Mammary microvascular endothelial cell (primary cell): ENCODE measurements around the gene ZNF446. TPM values are rescaled to one million over a fixed set of nuclear protein-coding genes. Genes with fewer than 3 reads are reported as not detected.

Source experiments
- total RNA-seq: library from RNA; depleted of rRNA; stranded (reverse); fragments of >200 nt; gene quantifications from 2 replicates; pipeline ENCODE4 v1.2.3, GENCODE V29; 2015

ZNF446 gene
- total RNA-seq, result 5.6 and 7.7 TPM in 2 replicates

DNA sequence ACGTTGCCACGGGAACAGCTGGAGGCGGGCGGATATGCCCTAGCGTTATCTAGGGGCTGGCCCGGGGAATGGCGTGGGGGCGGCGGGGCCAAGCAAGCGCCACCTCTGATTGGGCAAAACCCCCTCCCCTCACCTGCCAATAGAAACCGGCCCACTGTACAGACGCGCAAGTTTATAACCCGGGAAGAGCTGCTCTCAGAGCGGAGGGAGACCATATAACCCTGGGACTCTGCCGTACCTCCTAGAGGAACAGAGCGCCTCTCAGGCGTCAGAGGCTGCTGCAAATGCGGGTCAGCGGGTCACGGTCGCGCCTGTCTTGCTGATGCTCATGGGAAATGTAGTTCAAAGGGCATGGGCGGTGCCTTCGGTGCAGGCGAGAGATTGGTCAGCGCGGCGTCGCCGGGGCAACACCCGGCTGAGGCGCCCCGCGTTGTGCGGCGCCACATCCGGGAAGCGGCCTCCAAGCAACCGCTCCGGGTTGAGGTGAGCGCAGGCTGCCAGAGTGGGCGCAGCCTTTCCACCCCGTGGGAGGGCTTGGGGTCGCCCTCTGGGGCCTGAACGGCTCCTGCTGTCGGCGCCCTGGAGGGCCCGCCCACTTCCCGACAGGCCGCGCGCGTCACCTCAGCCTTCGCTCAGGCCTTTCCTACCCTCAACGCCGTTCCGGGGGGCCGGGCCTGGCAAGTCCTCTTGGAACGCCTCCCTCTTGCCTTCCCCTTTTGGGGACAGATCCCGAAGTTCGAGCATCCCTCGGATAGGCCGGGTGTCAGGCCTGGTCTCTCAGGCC is at the start of gene ZNF446:
TSS of gene ZNF446 (plus strand) at position 639 of the 784 bp plus-strand sequence. CDS start 867 bp downstream, outside the sequence.

DNA sequence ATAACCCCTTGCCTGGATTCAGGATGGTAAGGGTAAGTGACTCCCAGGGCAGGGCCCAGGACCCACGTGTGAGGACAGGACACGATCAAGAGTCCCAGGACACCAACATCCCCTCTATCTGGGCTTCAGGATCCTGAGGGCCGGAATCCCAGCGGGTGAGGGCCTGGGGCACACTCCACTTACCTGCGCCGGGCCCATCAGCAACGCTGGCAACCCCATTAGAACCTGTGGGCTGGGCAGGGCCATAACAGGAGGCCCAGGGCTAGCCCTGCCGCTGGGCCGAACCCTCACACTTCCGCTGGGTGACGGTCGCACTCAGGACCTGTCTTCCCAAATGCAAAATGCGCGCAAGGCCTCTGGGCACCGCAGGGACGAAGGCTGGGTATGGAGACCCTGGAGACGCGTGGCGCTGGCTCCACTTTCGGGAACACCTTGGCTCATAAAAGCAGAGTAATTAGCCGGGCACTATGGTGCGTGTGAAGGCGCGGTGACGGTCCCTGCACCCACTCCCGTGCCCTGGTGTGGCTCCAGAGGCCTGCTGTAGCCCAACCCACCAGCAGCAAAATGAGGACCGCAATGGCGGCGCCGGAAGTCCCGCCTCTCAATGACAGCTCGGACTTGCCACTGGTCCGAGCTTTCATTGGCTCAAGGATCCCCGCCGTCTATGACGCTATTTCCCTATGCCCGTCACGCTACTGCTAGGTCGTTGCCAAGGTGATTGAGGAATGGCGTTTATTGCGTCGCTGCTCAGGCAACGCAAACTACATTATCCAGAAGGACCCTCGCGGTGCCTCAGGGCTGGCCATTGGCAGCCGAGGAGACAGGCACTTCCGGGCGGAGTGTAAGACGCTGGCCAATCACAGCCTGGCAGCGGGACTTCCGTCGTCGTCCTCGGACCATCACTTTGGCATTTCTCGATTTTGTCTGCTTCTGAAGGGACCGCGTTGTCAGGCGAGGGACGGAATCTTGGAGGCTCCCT is 36.3 kb upstream of the ZNF446 start, which contains the start of gene ZNF132:
TSS of gene ZNF132 (minus strand) at position 578 of the 979 bp plus-strand sequence. CDS start at position 246, 332 bp downstream.

GRCh38 chr19:58451358-58452101 is 24.6 kb upstream of the ZNF446 start, which contains the start of gene ZNF324B:
Gene ZNF324B, plus strand, starts transcription at chr19:58451622. Its CDS starts 2,080 bp downstream, at chr19:58453702.

GRCh38 chr19:58466760-58467589 is 9.2 kb upstream of the ZNF446 start, which contains the start of gene ZNF324:
Gene ZNF324, plus strand, starts transcription at chr19:58467080. Its CDS starts 2,106 bp downstream, at chr19:58469186.

DNA sequence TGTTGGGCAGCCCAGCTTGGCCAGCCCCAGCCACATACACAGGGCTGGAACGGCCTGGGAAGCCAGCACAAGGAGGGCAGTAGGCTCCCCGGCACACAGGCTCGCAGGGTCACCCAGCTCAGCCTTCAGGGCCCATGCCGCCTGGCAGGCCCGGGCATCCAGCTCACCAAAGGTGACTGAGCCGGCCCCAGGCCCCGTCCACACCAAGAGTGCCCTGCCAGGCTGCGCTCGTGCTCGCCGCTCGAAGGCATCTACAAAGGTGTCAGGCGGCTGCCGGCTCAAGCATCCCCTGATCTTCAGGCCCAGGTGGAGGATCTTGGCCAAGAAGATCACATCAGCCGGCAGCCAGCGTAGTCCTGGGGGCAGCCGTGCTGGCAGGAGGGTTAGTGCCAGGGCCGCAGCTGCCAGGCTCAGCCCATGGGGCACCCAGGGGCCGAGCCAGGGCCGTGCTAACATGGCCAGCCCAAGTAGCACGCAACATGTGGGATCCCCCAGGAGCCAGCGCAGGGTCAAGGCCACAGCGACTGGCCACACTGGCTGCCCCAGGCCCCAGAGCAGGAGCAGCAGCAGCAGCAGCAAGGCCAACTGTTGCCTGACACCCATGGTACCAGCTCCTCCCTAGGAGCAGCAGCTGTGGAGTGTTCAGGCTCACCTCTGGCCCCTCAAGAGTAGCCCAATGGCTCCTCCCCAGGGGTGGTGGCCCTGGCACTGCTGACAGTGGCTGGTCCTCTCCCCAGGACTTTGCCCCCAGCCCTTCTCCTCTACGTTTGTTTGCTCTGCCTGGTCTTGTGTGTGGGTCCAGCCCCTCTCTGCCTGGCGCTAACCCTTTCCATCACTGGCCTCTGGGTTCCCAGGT is 35.4 kb downstream of the ZNF446 start, which contains the start of gene SLC27A5:
TSS of gene SLC27A5 (minus strand) at position 640 of the 856 bp plus-strand sequence. CDS start at position 603, 37 bp downstream.

GRCh38 chr19:58519355-58520256 is 43.5 kb downstream of the ZNF446 start, which contains the start of gene ZBTB45:
Gene ZBTB45, minus strand, starts transcription at chr19:58519810. Its CDS starts 2,137 bp downstream, at chr19:58517673.

Other genes with a start within 250 kb of the ZNF446 start
- gene ZNF544, start 247.4 kb upstream of the ZNF446 start, total RNA-seq, result 36.4 and 53.5 TPM in 2 replicates
- 3.1 and 3.5 TPM in 2 replicates for gene ZNF8, start 197.4 kb upstream of the ZNF446 start, total RNA-seq
- 36.0 and 38.8 TPM in 2 replicates for gene ERVK3-1, start 171.0 kb upstream of the ZNF446 start, total RNA-seq
- 1.6 and 1.9 TPM in 2 replicates for gene ZSCAN22, start 149.4 kb upstream of the ZNF446 start, total RNA-seq
- 3.8 and 6.2 TPM in 2 replicates for gene A1BG, start 122.9 kb upstream of the ZNF446 start, total RNA-seq
- under 0.01 and 0.59 TPM in 2 replicates for gene ZNF497, start 113.6 kb upstream of the ZNF446 start, total RNA-seq
- 1.5 and 2.1 TPM in 2 replicates for gene ZNF837, start 95.3 kb upstream of the ZNF446 start, total RNA-seq
- gene RPS5, start 89.1 kb upstream of the ZNF446 start, total RNA-seq, result 2,246 and 2,634 TPM in 2 replicates
- not detected in 2 replicates for gene RNF225, start 80.7 kb upstream of the ZNF446 start, total RNA-seq
- 6.9 and 8.0 TPM in 2 replicates for gene ZNF584, start 67.7 kb upstream of the ZNF446 start, total RNA-seq
- gene ZNF132, start 36.2 kb upstream of the ZNF446 start, total RNA-seq, result 2.5 and 3.2 TPM in 2 replicates
- 5.0 and 5.3 TPM in 2 replicates for gene ZNF324B, start 24.7 kb upstream of the ZNF446 start, total RNA-seq
- 7.2 and 7.5 TPM in 2 replicates for gene ZNF324, start 9.3 kb upstream of the ZNF446 start, total RNA-seq
- gene SLC27A5, start 35.6 kb downstream of the ZNF446 start, total RNA-seq, result 4.7 and 7.9 TPM in 2 replicates
- gene ZBTB45, start 43.5 kb downstream of the ZNF446 start, total RNA-seq, result 7.8 and 12.6 TPM in 2 replicates
- 333 and 348 TPM in 2 replicates for gene TRIM28, start 67.7 kb downstream of the ZNF446 start, total RNA-seq
- gene CHMP2A, start 78.8 kb downstream of the ZNF446 start, total RNA-seq, result 96.3 and 134 TPM in 2 replicates
- gene UBE2M, start 82.3 kb downstream of the ZNF446 start, total RNA-seq, result 37.2 and 43.6 TPM in 2 replicates
- 4.1 and 4.4 TPM in 2 replicates for gene MZF1, start 97.0 kb downstream of the ZNF446 start, total RNA-seq